ENCODE data around the gene HECW1. TPM values are rescaled to one million over a fixed set of nuclear protein-coding genes. Genes with fewer than 3 reads are reported as not detected.
"Not testable (repeated sequence)": the region's sequence is repeated elsewhere in the genome, so short reads cannot be mapped to it uniquely, and the experiment has no call there.

The HECW1 gene
- total RNA-seq, 1 experiment from 2014 or later = 18.3 TPM

DNA sequence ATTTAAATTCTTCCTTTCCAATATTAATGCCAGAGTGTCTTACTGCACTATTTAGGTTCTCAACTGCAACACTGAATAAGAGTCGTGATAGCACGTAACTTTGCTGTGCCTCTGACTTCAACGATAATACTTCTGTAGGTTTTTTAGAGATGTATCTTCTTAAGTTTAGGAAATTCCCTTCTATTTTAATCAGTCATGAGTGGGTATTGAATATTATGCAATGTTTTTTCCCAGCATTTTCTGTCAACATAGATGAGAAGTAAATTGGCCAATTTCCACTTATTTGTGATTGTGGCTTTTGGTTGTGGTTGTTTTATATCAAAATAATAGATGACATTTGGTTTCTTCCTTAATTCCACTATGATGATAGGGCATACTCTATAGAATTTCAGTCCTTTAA is 463.8 kb downstream of the HECW1 start:
- DNase-seq (ENCODE audit: low read depth) = no peak

DNA sequence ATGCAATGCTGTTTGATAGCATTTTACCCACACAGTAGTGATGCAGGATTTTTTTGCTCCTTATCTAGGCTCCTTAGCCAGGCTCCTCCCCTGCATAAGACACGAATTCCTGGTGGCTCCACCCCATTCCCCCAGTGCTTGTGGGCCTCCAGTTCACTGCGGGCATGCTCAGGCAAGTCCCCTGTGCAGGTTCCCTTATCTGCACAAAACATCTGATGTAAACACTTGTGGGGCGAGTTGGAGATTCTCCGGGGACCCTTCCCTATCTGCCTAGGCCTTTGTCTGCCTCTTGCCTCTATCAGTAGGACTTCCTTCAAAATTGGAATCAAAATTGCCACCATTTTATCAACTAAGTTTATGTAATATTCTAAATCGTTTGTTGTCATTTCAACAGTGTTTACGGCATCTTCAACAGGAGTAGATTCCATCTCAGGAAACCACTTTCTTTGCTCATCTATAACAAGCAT is 465.1 kb downstream of the HECW1 start:
- no peak for DNase-seq (ENCODE audit: low read depth)

DNA sequence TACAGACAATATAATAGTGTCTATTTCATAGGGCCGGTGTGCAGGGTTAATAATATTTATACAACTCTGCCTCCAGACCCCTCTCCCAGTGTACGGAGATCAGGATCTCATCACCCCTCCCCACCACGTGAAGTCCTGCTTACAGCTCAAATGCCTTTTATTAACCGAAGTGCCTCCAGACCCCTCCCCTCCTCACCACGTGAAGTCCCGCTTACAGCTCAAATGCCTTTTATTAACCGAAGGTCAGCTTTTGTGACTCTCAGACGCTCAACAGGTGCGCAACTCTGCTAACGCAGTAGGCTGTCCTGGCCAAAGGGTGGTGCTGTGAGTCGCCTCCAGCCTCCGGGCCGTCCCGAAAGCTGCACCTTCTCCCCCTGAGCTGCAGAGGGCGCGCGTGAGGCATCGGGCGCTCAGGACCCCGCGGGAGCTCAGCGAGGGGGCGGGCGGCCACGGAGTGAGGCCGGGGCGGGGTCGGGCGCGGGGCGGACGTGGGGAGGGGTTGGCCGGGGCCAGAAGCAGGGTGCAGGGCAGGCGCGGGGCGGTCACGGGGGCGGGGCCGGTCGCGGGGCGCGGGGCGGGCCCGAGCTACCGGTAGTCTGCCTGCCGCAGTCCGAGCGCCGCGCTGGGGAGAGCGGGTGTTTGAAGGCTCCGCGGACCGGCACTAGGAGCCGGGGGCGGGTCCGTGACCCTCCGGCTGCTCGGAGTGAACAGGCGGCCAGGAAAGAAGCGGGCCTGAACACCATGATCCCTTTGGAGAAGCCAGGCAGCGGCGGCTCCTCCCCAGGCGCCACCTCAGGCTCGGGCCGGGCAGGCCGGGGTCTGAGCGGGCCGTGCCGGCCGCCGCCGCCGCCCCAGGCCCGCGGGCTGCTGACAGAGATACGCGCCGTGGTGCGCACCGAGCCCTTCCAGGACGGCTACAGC is 470.3 kb downstream of the HECW1 start, which contains the start of gene STK17A:
TSS of gene STK17A (plus strand) at position 606 of the 921 bp plus-strand sequence. CDS start at position 742, 136 bp downstream.
- DNase-seq (ENCODE audit: low read depth) = peak; percentile 86

DNA sequence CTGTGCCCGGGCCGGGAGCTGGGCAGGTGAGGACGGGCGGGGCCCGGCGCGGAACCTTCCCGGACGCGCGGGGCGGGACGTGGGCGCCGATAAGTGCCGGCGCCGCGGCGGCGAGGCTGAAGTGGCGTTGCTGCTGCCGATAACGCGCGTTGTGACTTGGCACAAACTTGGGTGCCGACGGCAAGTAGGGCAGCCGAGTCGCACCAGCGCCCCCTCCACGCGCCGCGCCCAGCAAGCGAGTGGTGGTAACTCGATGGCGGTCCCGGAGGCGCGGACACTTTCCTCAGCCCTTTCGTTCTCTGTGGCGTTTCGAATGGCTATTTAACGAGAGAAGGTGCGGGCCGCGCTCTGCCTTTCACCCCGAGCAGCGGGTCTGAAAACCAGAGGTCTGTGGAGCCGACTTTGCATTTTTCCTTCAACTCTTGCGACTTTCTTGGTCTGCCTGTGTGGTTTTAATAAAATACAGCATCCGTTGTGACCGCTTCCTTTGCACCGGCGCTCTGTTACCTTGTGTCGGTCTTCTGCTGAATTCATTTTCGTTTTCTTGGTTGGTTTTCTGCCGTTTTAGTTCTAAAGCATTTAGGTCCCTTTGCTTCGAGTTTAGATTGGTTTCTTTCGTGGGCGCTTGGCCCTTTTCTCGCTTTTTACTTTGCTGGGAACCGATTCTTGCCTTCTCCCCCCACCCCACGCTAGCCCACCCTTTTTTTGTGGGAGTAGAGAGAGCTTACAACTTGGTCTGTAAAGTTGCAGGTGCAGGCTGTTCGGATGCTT is 471.2 kb downstream of the HECW1 start:
- DNase-seq (ENCODE audit: low read depth) = peak; percentile 75

DNA sequence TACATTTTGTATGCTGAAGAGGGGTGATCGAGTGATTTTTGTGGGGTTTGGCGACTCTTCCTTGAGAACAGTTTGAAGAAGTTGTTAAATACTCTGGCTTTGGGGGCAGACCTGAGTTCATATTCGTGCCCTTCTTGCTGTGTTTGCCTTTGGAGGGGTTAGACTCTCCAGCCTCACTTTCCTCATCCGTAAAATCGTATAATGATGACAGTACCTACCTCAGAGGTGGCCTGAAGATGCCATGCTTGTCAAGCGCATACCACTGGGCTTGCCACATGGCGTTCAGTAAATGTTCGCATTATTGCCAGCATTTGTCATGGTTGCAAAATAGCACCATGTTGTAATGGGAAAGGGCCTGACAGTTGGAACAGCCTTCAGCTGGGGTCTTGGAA is 471.7 kb downstream of the HECW1 start:
- DNase-seq (ENCODE audit: low read depth) = peak; percentile 61

DNA sequence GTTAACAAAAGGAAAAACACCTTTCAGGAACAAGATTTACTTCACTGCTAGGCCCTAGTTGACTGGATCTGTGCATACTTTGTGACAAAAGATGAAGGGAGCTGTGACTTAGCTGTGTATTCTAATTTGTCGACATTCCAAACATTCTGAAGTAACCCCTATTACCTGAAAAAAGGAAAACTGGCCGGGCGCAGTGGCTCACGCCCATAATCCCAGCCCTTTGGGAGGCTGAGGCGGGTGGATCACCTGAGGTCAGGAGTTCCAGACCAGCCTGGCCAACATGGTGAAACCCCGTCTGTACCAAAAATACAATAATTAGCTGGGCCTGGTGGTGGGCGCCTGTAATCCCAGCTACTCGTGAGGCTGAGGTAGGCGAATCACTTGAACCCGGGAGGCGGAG is 472.3 kb downstream of the HECW1 start:
- not testable (repeated sequence) for DNase-seq (ENCODE audit: low read depth)

DNA sequence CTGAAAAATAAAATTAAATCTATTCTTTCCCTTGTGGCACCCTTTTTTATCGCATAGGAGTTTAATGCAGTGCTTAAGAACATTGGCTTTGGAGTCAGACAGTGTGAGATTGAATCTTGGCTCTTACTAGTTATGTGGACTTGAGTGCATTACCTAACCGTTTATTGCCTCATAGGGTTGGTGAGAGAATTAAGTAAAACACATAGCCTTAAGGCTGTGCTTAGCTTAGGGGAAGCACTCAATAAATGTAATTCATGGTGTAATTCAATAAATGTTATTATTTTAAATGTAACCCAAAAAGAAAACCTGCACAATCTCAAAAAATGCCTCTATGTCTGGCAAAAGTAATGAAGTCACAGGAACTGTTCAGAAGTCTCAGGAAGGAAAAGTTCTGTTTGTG is 473.1 kb downstream of the HECW1 start:
- peak; percentile 31 for DNase-seq (ENCODE audit: low read depth)

DNA sequence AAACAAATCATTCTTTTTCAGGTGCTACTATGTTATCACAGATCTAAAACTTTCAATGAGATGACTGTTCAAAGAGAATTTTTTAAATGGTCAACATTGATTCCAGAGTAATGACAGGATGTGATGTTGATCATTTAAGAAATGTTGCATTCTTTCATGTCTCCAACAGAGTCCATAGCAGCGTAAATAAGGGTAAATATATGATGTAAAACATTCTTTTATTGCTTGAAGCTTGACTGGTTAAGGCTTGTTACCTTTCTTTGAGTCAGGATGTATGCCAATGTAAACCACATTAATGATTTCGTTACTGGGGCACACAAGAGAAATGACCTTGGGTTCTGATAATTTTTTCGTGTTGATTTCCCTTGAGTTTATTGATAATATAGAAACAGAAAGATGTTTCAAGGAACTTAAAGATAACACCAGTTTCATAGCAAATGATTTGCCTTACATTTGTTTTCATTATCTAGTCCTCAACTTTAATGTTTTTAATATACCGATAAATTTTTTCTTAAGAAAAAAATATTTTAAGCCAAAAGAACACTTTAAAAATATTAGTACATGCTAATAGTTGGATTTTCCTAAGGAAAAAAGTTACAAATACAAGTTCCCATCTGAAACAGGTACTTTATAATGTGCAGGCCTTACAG is 473.9 kb downstream of the HECW1 start:
- DNase-seq (ENCODE audit: low read depth) = no peak

DNA sequence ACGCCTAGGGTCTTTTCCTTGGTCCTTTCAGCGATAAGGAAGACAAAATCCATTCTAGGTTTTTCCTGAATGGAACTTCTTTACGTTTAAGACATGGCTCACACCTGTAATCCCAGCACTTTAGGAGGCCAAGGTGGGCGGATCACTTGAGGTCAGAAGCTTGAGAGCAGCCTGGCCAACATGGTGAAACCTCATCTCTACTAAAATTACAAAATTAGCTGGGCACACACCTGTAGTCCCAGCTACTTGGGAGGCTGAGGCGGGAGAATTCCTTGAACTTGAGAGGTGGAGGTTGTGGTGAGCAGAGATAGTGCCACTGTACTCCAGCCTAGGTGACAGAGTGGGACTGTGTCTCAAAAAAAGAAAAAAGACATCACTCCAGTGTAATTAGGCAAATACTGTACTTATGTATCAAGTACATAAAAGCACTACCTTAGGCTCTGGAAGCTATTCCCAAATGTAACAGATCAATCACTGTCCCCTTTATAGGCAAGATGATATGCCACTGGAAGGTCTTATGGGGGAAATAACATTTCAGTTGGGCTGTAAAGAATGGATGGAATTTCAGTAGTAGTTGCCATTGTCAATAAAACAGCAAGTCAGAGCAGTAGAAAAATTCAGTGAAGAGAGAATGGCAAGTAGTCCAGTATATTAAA is 476.2 kb downstream of the HECW1 start:
- no peak for DNase-seq (ENCODE audit: low read depth)

DNA sequence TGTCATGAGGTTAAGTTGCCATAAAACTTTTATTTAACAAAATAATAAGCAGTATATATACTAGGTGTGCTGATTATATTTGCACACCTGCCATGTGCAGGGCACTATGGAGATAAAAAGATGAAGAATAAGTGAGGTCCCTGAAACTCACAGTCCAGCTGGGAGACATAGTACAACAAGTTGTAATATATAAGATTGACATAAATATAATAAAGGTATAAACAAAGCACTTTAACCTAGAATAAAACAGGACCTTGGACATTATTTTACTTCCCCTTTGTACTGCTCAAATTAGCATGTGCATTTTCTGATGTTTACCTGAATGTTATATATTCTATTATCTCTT is 476.7 kb downstream of the HECW1 start:
- DNase-seq (ENCODE audit: low read depth) = no peak

DNA sequence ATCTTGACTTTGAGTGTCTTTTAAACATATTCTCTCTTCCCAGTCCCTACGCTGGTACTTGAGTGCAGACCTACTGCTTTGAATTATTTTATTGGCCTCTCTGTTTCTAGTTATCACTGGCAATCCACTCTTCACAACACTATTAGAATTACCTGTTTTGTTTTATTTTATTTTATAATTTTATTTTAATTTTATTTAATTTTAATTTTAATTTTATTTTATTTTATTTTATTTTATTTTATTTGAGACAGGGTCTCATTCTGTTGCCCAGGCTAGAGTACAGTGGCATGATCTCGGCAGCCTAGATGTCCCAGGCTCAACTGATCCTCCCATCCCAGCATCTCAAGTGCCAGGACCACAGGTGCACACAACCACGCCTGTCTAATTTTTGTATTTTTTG is 477.3 kb downstream of the HECW1 start:
- DNase-seq (ENCODE audit: low read depth) = no peak

DNA sequence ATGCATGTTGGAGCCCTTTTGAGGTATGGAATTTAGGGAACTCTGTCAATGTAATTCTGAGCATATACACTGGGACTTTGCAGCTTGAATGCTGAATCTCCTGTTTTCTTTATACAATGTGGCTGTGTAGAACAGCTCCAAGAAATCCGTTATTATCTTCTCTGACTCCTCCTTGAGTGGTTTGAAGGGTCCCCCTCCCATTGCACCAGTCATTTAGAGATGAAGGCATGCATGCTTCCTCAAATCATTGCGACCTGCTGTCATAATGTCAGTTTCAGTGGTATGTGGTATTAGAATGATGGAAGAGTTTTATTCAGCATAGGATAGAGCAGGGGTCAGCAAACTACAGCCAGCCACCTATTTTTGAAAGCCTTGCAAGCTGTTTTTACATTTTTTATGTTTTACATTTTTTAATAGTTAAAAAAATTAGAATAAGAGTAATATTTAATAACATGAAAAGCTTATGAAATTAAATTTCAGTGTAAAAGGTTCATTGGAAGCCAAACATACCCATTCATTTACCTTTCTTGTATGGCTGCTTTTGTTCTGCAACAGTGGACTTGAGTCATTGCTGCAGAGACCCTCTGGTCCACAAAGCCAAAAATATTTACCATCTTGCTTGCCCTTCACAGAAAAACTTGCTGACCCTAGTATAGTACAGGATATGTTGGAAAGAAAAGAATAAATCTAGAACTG is 478.6 kb downstream of the HECW1 start:
- DNase-seq (ENCODE audit: low read depth) = no peak

DNA sequence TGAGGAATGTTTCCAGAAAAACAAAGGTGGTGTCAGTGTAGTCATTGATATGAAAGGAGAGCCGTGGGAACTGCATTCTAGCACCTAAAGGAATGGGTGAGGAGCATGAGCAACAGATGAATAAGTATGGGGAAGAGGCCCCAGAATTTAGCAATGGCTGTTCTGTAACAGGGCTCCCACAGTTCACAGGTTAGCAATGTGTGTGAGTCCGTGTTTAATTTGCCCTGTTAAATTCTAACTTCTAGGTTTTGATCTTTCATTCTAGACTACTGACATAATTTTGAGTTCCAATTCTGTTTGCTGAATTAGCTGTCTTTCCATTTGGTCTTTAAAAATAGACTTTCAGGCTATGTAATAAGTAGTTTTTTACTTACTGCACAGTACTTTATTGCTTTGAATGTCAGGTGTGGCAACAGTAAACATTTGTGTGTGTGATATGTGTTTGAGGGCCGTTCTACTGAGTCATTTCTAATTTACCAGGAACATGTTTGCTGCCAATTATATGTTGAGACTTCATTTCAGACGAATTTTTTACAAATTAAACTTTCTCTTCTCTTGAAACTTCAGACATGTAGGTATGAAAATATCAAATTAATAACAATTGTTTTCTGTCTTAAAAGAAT is 479.2 kb downstream of the HECW1 start:
- DNase-seq (ENCODE audit: low read depth) = no peak

DNA sequence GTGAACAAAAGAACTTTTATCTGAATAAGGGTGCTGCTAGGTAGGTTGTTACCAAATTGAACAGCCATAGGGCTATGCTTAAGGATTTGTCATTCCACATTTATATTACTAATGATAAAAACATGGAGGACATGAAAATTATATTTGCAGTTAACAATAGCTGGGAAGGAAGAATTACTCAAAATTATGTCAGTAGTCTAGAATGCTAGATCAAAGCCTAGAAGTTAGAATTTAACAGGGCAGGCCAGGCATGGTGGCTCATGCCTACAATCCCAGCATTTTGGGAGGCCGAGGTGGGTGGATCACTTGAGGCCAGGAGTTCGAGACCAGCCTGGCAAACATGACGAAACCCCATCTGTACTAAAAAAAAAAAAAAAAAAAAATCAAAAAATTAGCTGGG is 479.9 kb downstream of the HECW1 start:
- DNase-seq (ENCODE audit: low read depth) = no peak

DNA sequence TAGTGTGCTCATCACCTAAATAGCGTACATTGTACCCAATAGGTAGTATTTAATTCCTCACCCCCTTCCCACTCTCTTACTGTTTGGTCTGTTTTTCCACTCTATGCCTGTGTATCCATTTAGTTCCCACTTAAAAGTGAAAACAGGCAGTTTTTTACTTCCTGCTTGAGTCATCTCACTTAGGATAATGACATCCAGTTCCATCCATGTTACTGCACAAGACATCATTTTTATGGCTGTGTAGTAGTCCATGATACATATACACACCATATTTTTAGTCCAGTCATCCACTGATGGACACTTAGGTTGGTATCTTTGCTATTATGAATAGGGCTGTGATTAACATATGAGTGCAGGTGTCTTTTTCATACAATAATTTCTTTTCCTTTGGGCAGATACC is 480.6 kb downstream of the HECW1 start:
- peak; percentile 40 for DNase-seq (ENCODE audit: low read depth)

DNA sequence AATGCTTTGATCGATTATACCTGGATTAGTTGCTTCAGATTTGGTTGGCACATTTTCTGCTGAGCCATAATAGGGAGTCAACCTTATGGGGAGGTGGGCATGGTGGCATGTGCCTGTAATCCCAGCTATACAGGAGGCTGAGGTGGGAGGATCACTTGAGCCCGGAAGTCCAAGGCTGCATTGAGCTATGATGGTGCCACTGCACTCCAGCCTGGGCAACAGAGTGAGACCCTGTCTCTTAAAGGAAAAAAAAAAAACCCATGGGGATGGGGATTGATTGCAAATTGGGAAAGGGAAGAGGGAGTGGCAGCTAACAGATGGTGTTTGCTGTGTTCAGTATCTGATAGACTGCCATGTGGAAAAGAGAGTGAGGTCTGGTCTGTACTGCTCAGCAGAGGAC is 481.6 kb downstream of the HECW1 start:
- DNase-seq (ENCODE audit: low read depth) = no peak

DNA sequence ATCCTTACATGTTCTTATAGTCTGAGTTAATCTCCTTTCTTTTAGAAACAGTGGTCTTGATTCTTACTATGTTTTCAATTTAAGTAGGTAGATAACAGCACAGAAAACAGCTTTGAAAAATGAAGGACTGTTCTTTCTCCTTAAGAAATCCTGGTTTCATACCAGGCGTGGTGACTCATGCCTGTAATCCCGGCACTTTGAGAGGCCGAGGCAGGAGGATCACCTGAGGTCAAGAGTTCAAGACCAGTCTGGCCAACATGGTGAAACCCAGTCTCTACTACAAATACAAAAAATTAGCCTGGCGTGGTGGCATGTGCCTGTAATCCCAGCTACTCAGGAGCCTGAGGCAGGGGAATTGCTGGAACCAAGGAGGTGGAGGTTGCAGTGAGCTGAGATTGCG is 484.0 kb downstream of the HECW1 start:
- peak; percentile 46 for DNase-seq (ENCODE audit: low read depth)

DNA sequence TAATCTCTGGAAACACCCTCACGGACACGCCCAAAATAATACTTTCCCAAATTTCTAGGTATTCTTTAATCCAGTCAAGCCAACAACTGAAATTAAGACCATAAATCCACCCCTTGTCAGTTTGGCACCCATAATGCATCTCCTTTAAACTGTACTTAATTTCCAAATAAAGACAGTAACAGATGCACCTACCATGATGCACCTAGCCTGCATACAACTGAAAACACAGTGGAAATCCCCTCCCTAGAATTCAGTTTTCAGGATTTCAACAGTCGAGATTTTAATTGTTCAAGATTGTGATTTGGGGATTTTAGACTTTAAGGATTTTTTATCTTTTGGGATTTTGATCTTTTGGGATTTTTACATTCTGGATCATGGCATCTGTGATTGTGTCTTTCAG is 487.6 kb downstream of the HECW1 start:
- no peak for DNase-seq (ENCODE audit: low read depth)

DNA sequence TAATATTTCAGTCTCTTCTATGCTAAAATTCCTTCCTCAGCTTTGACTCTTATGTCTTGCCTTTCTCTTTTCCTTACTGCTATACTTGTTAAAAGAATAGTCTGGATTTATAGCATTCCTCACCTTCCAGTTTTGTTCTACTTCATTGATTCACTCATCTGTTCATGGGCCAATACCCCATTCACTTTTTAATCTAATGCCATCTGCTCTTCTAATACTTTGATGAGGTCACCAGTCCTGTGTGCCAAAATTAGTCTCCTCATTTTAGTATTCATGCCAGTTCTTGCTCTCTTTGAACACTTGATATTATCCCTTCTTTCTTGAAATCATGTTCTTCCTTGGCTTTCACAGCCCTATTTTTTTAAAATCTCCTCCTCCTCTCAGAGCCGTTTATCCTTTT is 489.8 kb downstream of the HECW1 start:
- no peak for DNase-seq (ENCODE audit: low read depth)

DNA sequence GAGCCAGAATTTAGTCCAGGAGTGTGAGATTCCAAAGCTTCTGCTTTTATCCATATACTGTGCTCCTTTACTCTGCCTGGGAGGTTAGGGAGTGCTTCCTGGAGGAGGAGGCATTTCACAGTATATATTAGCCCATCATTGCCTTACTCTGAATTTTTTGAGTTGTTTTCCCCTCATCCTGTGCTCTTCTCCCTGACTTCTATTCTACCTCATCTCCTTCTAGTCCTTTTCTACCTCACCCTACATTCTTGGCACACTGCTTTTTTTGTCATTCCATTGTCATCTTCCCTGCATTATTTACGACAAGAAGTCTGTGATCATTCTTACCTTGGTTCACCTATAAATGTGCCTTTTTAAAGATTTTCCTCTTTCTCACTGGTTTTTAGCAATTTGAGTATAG is 491.8 kb downstream of the HECW1 start:
- no peak for DNase-seq (ENCODE audit: low read depth)

DNA sequence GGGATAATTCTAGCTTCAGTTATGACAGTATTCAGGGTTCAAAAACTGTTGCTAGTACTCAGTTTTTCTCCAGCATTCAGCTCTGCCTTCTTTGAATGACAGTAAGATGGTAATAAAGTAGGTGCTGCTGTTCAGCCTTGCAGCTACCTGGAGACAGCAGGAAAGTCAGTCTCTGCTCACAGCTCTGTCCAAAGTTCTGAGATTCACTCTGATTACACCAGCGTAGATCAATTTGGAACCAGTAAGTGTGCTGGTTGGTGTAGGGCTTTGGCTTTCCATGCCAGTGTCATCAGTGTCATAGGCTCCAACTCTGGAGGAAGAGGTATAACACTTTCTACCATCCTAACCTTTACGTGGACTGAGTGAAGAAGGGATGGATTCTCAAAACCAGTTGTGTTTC is 496.6 kb downstream of the HECW1 start:
- DNase-seq (ENCODE audit: low read depth) = no peak
